Loucy (cell line): ENCODE results near the gene FGF12.

Experiments used
- EZH2phosphoT487 ChIP-seq: fragments of 200-600 bp; IDR thresholded peaks from 2 replicates; pipeline ENCODE4 v1.6.1; 2018; ENCODE audit warnings: antibody characterized with exemption, mild to moderate bottlenecking, moderate library complexity, borderline replicate concordance
- TF ChIP-seq, protein P1 (sequence below): fragments of 200-600 bp; sonication (generic); conservative IDR thresholded peaks from 2 replicates; pipeline ENCODE4 v1.5.1; 2014; ENCODE audit warnings: mild to moderate bottlenecking, antibody characterized with exemption, low read length

DNA sequence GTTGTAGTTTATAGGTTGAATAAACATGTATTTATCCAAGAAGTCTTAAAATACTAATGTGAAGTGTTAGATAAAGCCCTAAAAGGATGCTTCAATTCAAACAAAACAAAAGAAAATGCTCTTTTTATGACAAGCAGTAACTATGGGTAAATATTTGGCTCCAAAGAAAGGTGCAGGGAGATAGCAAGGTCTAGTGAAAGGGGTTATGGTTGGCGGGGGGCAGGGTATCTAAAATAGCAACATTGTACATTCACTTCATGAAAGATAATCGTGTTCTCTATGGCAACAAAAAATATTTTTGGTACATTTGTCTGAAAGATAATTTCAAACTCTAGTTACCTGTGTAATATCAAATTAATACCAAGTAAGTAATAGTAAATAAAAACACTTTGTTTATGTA, 149.5 kb downstream of the FGF12 start:
- TF ChIP-seq, protein P1, sequence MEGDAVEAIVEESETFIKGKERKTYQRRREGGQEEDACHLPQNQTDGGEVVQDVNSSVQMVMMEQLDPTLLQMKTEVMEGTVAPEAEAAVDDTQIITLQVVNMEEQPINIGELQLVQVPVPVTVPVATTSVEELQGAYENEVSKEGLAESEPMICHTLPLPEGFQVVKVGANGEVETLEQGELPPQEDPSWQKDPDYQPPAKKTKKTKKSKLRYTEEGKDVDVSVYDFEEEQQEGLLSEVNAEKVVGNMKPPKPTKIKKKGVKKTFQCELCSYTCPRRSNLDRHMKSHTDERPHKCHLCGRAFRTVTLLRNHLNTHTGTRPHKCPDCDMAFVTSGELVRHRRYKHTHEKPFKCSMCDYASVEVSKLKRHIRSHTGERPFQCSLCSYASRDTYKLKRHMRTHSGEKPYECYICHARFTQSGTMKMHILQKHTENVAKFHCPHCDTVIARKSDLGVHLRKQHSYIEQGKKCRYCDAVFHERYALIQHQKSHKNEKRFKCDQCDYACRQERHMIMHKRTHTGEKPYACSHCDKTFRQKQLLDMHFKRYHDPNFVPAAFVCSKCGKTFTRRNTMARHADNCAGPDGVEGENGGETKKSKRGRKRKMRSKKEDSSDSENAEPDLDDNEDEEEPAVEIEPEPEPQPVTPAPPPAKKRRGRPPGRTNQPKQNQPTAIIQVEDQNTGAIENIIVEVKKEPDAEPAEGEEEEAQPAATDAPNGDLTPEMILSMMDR: no peak
- no peak for TF ChIP-seq EZH2phosphoT487
